ENCODE measurements around the gene P2RY8.
"Not testable (repeated sequence)": the region's sequence is repeated elsewhere in the genome, so short reads cannot be mapped to it uniquely, and the experiment has no call there.

The P2RY8 gene

DNA sequence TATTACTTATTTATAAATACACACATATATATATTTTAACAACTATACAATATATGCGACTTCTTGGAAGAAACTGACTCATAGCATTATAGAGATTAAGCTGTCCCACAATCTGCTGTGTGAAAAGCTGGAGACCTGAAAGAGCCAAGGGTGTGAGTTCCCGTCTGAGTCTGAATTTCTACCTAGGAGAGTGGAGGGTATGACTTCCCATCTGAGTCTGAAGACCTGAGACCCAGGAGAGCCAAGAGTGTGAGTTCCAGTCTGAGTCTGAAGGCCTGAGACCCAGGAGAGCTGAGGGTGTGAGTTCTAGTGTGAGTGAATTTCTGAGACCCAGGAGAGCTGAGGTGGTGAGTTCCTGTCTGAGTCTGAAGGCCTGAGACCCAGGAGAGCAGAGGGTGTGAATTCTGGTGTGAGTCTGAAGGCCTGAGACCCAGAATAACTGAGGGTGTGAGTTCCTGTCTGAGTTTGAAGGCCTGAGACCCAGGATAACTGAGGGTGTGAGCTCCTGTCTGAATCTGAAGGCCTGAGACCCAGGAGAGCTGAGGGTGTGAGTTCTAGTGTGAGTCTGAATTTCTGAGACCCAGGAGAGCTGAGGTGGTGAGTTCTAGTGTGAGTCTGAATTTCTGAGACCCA is 8.9 kb upstream of the P2RY8 start:
- DNase-seq (ENCODE audit: low read depth): no peak

DNA sequence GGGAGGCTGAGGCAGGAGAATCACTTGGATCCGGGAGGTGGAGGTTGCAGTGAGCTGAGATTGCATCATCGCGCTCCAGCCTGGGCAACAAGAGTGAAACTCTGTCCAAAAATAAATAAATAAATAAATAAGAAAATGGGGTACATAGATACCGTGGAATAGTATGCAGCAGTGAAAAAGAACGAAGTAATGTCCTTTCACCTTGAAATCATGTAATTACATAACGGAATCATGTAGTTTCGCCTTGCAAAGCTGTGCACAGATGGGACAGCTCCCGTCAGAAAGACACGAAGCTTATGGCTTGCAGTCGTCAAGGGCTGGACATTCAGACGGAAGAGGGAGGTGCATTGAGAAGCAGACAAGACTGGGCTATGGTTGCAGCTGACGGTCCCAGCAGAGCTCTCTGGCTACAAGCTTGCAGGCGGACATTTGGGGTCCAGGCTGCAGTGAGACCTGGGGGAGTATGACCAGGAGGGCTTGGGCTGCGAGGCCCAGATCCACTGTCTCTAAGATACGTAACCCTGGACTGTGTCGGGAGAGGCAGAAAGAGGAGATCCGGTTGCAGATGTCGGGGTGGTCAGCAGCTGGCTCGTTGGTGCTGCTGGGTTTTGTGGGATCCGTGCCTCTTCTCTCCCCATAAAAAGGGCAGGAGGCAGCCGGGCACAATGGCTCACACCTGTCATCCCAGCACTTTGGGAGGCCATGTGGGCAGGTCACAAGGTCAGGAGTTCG is 6.2 kb upstream of the P2RY8 start:
- DNase-seq (ENCODE audit: low read depth): no peak

DNA sequence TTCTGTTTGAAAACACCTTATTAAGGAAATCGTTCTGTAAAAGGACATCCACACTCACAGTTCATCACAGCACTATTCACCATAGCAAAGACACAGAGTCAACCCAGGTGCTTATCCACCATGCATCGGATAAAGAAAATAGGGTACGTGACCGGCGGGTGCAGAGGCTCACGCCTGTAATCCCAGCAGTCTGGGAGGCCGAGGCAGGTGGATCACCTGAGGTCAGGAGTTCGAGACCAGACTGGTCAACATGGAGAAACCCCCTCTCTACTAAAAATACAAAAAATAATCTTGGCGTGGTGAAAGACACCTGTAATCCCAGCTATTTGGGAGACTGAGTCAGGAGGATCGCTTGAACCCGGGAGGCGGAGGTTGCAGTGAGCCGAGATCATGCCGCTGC is 2.2 kb upstream of the P2RY8 start:
- not testable (repeated sequence) for DNase-seq (ENCODE audit: low read depth)

DNA sequence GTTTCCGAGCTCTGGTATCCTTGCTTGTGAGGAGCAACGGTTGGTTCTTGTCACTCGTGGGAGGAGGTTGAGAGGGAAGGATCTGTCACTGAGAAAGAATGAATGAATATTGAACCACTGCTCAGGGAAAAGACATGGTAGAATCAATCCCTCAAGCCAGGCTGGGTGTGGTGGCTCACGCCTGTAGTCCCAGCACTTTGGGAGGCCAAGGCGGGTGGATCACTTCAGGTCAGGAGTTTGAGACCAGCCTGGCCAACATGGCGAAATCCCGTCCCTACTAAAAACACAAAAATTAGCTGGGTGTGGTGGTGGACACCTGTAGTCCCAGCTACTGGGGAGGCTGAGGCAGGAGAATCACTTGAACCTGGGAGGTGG is 718 bp upstream of the P2RY8 start:
- DNase-seq (ENCODE audit: low read depth): not testable (repeated sequence)

DNA sequence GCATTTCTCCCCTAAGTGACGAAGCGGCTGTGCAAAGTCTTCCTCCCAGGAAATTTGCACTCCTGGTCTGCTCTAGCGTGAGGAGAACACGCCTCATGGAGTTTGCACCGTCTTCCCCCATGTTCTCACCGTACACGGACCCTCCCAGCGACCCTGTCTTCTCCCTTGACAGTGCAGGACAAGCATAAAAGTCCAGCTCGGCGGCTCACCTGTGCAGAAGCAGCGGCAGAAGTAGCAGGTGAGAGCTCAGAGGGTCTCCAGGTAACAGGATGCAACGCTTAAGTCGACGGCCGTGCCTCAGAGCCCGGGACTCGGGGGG is 314 bp downstream of the P2RY8 start:
- DNase-seq (ENCODE audit: low read depth): no peak

DNA sequence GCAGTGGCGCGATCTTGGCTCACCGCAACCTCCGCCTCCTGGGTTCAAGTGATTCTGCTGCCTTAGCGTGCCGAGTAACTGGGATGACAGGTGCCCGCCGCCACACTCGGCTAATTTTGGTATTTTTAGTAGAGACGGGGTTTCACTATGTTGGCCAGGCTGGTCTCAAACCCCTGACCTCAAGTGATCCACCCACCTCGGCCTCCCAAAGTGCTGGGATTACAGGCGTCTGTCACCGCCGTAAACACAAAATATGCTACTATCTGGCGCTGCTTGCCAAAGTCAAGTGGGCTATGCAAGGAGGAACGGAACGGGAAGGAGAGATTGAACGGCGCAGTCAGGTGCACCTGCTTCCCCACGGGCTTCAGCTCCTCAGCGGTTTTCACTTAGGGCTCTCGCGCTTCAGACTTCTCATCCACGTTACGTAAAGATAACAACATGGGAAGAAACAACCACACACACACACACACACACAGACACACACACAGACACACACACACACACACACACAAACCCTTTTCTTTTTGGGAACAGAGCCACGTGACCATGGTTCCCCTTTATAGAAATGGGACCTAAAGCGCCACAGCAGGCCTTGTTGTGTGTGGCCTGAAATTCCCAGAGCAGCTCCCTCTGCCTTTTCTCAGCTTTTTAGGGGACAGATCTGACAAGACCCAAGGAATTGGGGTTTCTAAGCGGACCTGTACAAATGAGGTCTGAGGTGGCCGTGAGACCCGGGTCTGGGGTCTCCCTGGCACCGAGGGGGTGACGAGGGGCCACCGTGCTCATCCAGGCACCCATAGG is 1.5 kb downstream of the P2RY8 start:
- no peak for DNase-seq (ENCODE audit: low read depth)

GRCh38 chrX:1534301-1535168 is 2.5 kb downstream of the P2RY8 start:
- no peak for DNase-seq (ENCODE audit: low read depth)

GRCh38 chrX:1533058-1533457 is 3.9 kb downstream of the P2RY8 start:
- DNase-seq (ENCODE audit: low read depth): no peak

- no peak for DNase-seq (ENCODE audit: low read depth)
Observed at GRCh38 chrX:1531096-1531890, 5.7 kb downstream of the P2RY8 start.

DNA sequence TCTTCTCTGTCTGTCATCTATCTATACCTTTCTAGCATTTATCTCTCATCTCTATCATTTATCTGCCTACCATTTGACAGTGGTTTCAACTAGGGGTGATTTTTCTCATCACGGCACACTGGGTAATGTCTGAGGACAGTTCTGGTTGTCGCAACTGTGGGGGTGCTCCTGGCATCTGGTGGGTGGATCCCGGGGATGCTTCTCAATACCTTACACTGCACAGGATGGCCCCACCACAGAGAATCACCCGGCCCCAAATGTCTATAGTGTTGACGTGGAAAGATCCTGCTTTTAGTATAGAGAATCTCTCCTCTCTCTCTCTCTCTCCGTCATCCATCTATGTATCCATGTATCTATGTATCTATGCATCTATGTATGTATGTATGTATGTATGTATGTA is 7.2 kb downstream of the P2RY8 start:
- DNase-seq (ENCODE audit: low read depth): no peak

GRCh38 chrX:1529328-1529727 is 7.7 kb downstream of the P2RY8 start:
- no peak for DNase-seq (ENCODE audit: low read depth)

- no peak for DNase-seq (ENCODE audit: low read depth)
Observed at GRCh38 chrX:1528884-1529203, 8.1 kb downstream of the P2RY8 start.

DNA sequence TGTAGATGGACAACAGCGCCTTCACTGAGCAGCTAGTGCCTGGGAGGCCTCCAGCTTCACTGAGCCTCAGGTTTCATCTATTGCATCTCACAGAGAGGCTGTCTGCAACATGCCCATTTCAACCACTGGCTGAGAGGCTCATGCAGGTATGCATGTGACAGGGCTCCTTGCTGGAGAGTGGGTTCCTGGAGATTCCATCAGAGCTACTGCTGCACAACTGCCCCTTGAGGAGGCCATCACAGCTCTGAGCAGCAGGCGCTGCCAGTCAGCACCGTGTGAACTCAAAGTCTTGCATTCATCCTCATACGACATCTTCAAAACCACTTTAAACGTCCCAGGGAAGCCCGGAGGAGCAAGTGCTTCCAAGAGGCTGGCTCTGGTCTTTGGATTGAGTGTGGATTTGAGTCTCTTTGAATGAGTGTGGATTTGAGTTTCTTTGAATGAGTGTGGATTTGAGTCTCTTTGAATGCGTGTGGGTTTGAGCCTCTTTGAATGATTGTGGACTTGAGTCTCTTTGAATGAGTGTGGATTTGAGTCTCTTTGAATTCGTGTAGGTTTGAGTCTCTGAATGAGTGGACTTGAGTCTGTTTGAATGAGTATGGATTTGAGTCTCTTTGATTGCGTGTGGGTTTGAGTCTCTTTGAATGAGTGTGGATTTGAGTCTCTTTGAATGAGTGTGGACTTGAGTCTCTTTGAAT is 8.7 kb downstream of the P2RY8 start:
- no peak for DNase-seq (ENCODE audit: low read depth)

DNA sequence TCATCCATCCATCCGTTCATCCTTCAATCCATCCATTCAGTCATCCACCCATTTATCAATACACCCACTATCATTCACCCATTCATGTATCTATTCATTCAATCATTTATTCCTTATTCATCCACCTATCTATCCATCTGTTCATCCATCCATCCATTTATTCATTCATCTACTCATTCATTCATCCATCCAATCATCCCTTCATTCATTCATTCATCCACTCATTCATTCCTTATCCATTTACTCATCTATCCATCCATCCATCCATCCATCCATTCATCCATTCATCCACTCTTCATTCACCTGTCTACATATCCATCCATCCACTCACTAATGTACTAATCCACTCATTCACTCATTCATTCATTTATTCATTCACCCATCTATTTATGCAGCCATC is 9.5 kb downstream of the P2RY8 start:
- no peak for DNase-seq (ENCODE audit: low read depth)

DNA sequence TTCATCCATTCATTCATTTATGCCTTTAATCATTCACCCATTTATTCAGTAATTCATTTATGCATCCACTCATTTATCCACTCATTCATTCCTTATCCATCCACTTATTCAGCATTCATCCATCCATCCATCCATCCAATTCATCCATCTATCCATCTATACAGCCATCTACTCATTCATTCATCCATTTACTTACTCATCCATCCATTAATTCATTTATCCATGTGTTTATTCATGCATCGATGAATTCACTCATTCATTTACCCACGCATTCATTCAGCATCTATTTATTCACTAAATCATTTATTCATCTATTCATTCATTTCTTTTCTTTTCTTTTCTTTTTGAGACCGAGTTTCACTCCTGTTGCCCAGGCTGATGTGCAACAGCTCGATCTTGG is 10.4 kb downstream of the P2RY8 start:
- DNase-seq (ENCODE audit: low read depth): no peak

DNA sequence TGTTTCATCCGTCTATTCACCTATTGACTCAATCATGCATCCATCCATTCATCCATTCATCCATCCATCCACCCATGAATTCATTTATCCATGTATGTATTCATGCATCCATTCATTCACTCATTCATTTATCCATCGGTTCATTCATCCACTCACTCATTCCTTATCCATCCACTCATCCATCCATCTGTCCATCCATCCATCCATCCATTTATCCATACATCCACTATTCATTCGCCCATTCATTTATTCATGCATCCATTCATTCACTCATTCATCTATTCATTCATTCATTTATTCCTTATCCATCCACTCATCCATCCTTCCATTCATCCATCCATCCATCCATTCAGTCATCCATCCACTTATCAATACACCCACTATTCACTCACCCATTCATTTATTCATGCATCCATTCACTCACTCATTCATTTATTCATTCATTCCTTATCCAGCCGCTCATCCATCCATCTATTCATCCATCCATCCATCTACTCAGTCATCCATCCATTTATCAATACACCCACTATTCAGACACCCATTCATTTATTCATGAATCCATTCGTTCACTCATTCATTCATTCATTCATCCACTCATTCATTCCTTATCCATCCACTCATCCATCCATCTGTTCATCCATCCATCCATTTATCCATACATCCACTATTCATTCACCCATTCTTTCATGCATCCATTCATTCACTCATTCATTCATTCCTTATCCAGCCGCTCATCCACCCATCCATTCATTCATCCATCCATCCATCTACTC is 11.2 kb downstream of the P2RY8 start:
- DNase-seq (ENCODE audit: low read depth): no peak

GRCh38 chrX:1524874-1525582 is 12.0 kb downstream of the P2RY8 start:
- DNase-seq (ENCODE audit: low read depth): no peak

DNA sequence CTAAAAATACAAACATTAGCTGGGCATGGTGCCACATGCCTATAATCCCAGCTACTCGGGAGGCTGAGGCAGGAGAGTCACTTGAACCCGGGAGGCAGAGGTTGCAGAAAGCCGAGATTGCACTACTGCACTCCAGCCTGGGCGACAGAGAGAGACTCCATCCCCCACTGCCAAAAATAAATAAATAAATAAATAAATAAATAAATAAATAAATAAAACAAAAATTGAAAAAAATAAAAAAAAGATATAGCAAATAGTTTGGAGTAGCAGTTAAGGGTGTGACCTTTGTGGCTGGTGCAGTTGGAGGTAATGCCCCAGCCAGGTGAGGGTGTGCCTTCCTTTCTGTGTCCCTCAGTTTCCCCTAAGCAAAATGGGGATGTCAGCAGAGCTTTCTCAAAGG is 14.1 kb downstream of the P2RY8 start:
- not testable (repeated sequence) for DNase-seq (ENCODE audit: low read depth)

DNA sequence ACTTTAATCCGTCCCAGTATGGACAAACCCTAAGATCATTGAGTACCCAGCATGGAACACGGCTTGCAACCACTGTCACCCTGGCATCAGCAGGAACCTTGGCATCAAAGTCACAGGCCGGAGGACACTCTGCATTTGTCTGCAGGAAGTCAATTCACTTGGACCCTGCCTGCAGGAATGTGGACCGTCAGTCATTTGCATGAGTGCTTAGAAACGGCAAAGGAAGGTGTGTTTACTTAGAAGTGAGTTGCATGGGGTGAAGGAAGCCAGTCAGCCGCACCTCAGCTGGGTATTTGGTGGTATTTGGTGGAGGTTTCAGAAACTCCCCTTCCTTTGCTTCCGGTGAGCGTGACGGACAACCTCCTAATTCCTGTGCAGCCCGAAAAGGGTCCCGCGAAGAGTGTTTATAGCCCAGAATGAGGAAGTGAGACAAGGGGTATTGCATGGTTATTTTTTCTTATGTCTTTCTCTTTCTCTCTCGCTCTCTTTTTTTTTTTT is 15.5 kb downstream of the P2RY8 start:
- no peak for DNase-seq (ENCODE audit: low read depth)

Data from stimulated activated CD8-positive, alpha-beta memory T cell treated with anti-CD3 and anti-CD28 coated beads, Interleukin-12 subunit alpha, Interleukin-12 subunit beta, amount 100 ng/mL, for 1 hour (primary cell).